DND-41 (cell line): ENCODE data around the gene PLA2G10.

Experiments used
- ATAC-seq: fragments of 200-7000 bp; cut with Tn5 transposase; 3 replicates; pipeline ENCODE4 v1.9.1; 2021; ENCODE audit warnings: low read depth; ENCODE audit not compliant: insufficient read depth
- DNase-seq: peaks from one replicate; pipeline ENCODE4 v3.0.0-alpha.2; 2020
- H2AFZ ChIP-seq: 2 replicates; pipeline ENCODE4 v1.6.0; 2012; ENCODE audit warnings: low read depth, low read length
- H3K27ac ChIP-seq: 2 replicates; pipeline ENCODE4 v1.5.1; 2012; ENCODE audit warnings: low read length, inconsistent platforms
- H3K27me3 ChIP-seq: fragments of 200-600 bp; sonication (generic); 2 replicates; pipeline ENCODE4 v1.6.0; 2012; ENCODE audit warnings: low read length, mild to moderate bottlenecking, inconsistent platforms; ENCODE audit not compliant: insufficient read depth, poor library complexity
- H3K36me3 ChIP-seq: 2 replicates; pipeline ENCODE4 v1.5.1; 2012; ENCODE audit warnings: low read length, inconsistent platforms; ENCODE audit not compliant: insufficient read depth
- H3K4me1 ChIP-seq: 2 replicates; pipeline ENCODE4 v1.5.1; 2012; ENCODE audit warnings: mild to moderate bottlenecking, low read length; ENCODE audit not compliant: insufficient read depth
- H3K4me2 ChIP-seq: 2 replicates; pipeline ENCODE4 v1.6.0; 2012; ENCODE audit warnings: mild to moderate bottlenecking, moderate library complexity, low read length, inconsistent platforms; ENCODE audit not compliant: insufficient read depth
- H3K4me3 ChIP-seq, 2 experiments: fragments of 200-600 bp in 1 of 2; shearing (Covaris generic) in 1 of 2; 2 replicates each; pipeline ENCODE4 v1.5.1; 2012 to 2016; ENCODE audit warnings: inconsistent platforms in 2 of 2, low read length in 2 of 2, mild to moderate bottlenecking in 2 of 2, low read depth in 1 of 2, moderate library complexity in 1 of 2
- H3K79me2 ChIP-seq: 2 replicates; pipeline ENCODE4 v1.6.0; 2012; ENCODE audit warnings: low read length, inconsistent platforms; ENCODE audit not compliant: insufficient read depth
- H3K9ac ChIP-seq: 2 replicates; pipeline ENCODE4 v1.6.0; 2012; ENCODE audit warnings: low read depth, mild to moderate bottlenecking, inconsistent platforms, low read length, moderate library complexity
- H3K9me3 ChIP-seq: 2 replicates; pipeline ENCODE4 v1.5.1; 2012; ENCODE audit warnings: low read length, moderate library complexity, mild to moderate bottlenecking, inconsistent platforms; ENCODE audit not compliant: insufficient read depth, severe bottlenecking
- H4K20me1 ChIP-seq: 2 replicates; pipeline ENCODE4 v1.6.0; 2012; ENCODE audit warnings: low read length; ENCODE audit not compliant: insufficient read depth
- EZH2 ChIP-seq: IDR thresholded peaks from 3 replicates; pipeline ENCODE4 v1.6.1; 2012; ENCODE audit warnings: borderline replicate concordance, low read depth, mild to moderate bottlenecking, moderate library complexity, low read length, inconsistent platforms; ENCODE audit not compliant: severe bottlenecking
- TF ChIP-seq, protein P1 (sequence below): IDR thresholded peaks from 2 replicates; pipeline ENCODE4 v1.5.1; 2012; ENCODE audit warnings: borderline replicate concordance, low read length, moderate library complexity, mild to moderate bottlenecking; ENCODE audit not compliant: poor library complexity, severe bottlenecking; ENCODE audit errors: extremely low read depth

Gene PLA2G10

DNA sequence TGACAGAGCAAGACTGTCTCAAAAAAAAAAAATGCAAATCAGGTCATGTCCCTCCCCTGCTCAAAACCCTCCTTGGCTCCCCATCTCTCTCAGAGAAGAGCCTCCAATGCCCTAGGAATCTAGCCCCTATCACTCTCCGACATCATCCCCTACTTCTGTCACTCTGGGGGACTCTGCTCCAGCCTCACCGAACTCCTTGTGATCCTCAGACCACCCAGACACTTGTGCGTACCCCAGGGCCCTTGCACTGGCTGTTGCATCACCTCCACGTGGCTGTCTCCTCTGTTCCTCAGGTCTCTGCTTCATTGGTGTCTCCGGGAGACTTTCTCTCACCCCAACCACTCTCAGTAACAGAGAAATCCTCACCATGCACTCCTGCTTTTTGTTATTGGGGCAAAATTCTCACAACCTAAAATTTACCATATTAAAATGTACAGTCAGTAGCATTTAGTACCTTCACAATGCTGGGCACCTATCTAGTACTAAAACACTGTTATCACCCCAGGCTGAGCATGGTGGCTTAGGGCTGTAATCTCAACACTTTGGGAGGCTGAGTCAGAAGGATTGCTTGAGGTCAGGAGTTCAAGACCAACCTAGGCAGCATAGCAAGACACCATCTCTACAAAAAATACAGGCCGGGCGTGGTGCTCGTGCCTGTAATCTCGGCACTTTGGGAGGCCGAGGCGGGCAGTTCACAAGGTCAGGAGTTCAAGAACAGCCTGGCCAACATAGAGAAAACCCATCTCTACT is 15.2 kb downstream of the PLA2G10 start:
- Histone ChIP-seq H3K79me2 (no peaks in the 10 kb centered on the region), H2AFZ (no peak overlapping the region), H3K27me3 (no peaks in the 10 kb centered on the region), H3K9me3 (no peaks in the 10 kb centered on the region), H4K20me1 (no peaks in the 10 kb centered on the region), H3K4me2 (no peak overlapping the region), H3K36me3 (no peaks in the 10 kb centered on the region), H3K4me3 (no peak overlapping the region), H3K9ac (no peak overlapping the region), H3K4me1 (no peaks in the 10 kb centered on the region), H3K27ac (no peak overlapping the region)
- TF ChIP-seq EZH2 = no peak
- TF ChIP-seq, protein P1, sequence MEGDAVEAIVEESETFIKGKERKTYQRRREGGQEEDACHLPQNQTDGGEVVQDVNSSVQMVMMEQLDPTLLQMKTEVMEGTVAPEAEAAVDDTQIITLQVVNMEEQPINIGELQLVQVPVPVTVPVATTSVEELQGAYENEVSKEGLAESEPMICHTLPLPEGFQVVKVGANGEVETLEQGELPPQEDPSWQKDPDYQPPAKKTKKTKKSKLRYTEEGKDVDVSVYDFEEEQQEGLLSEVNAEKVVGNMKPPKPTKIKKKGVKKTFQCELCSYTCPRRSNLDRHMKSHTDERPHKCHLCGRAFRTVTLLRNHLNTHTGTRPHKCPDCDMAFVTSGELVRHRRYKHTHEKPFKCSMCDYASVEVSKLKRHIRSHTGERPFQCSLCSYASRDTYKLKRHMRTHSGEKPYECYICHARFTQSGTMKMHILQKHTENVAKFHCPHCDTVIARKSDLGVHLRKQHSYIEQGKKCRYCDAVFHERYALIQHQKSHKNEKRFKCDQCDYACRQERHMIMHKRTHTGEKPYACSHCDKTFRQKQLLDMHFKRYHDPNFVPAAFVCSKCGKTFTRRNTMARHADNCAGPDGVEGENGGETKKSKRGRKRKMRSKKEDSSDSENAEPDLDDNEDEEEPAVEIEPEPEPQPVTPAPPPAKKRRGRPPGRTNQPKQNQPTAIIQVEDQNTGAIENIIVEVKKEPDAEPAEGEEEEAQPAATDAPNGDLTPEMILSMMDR = no peak
- no peak for ATAC-seq
- no peak for DNase-seq

DNA sequence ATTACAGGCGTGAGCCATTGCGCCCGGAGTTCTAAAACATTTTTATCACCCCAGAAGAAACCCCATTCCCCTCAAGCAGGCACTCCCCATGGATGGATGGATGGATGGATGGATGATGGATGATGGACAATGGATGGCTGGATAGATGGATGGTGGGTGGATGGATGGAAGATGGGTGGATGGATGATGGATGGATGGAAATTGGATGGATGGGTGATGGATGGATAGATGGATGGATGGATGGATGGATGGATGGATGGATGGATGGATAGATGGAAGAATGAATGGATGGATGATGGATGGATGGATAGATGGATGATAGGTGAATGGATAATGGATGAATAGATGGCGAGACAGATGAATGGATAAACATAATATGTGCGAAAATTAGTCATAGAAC is 16.5 kb downstream of the PLA2G10 start:
- TF ChIP-seq, protein P1 = no peak
- no peak for TF ChIP-seq EZH2
- no peak for DNase-seq
- no peaks in the 10 kb centered on the region for H3K9me3 ChIP-seq
- no peak overlapping the region for H3K4me3 ChIP-seq
- H3K79me2 ChIP-seq = no peaks in the 10 kb centered on the region
- no peak overlapping the region for H3K9ac ChIP-seq
- H3K27me3 ChIP-seq = no peaks in the 10 kb centered on the region
- H2AFZ ChIP-seq = no peak overlapping the region
- H3K4me2 ChIP-seq = no peak overlapping the region
- no peaks in the 10 kb centered on the region for H3K4me1 ChIP-seq
- H3K36me3 ChIP-seq = no peaks in the 10 kb centered on the region
- H3K27ac ChIP-seq = no peak overlapping the region
- H4K20me1 ChIP-seq = no peaks in the 10 kb centered on the region
- no peak for ATAC-seq

DNA sequence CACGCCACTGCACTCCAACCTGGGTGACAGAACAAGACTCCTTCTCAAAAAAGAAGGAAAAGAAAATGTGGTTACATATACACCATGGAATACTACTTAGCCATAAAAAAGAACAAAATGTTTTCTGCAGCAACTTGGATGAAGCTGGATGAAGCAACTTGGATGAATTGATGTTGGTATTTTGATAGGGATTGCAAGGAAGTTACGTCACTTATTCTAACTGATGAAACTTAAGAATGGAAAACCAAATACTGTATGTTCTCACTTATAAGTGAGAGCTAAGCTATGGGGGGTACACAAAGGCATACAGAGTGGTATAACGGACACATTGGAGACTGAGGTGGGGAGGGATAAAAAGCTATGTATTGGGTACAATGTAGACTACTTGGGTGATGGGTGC is 17.5 kb downstream of the PLA2G10 start:
- TF ChIP-seq EZH2 = no peak
- TF ChIP-seq, protein P1 = no peak
- ATAC-seq = no peak
- no peak overlapping the region for H3K4me2 ChIP-seq
- no peaks in the 10 kb centered on the region for H3K79me2 ChIP-seq
- no peaks in the 10 kb centered on the region for H3K36me3 ChIP-seq
- H3K4me1 ChIP-seq = no peaks in the 10 kb centered on the region
- DNase-seq = no peak
- no peaks in the 10 kb centered on the region for H4K20me1 ChIP-seq
- no peak overlapping the region for H3K4me3 ChIP-seq
- H2AFZ ChIP-seq = no peak overlapping the region
- H3K9ac ChIP-seq = no peak overlapping the region
- no peaks in the 10 kb centered on the region for H3K9me3 ChIP-seq
- no peak overlapping the region for H3K27ac ChIP-seq
- no peaks in the 10 kb centered on the region for H3K27me3 ChIP-seq
